Duodenal mucosa (tissue), 2 donors: ENCODE data around the gene DNAJC9.

Experiments
- H3K27ac ChIP-seq: one replicate; pipeline ENCODE4 v1.7.0; 2013; ENCODE audit warnings: low read depth, low read length
- H3K27me3 ChIP-seq, 2 donors: one replicate each; pipeline ENCODE4 v1.7.0; 2013; ENCODE audit warnings: low read length in 2 of 2, control low read depth in 1 of 2; ENCODE audit not compliant: insufficient read depth in 2 of 2, control insufficient read depth in 1 of 2
- H3K36me3 ChIP-seq, 2 donors: one replicate each; pipeline ENCODE4 v1.7.0; 2013; ENCODE audit warnings: low read length in 2 of 2, control low read depth in 1 of 2; ENCODE audit not compliant: insufficient read depth in 2 of 2, control insufficient read depth in 1 of 2
- H3K4me1 ChIP-seq, 2 donors: one replicate each; pipeline ENCODE4 v1.7.0; 2013; ENCODE audit warnings: low read length in 2 of 2, control low read depth in 1 of 2; ENCODE audit not compliant: insufficient read depth in 2 of 2, control insufficient read depth in 1 of 2
- H3K4me3 ChIP-seq, 2 donors: one replicate each; pipeline ENCODE4 v1.7.0; 2013; ENCODE audit warnings: low read length in 2 of 2, low read depth in 1 of 2
- H3K9ac ChIP-seq, 2 donors: one replicate each; pipeline ENCODE4 v1.7.0; 2013; ENCODE audit warnings: low read length in 2 of 2, low read depth in 1 of 2
- H3K9me3 ChIP-seq, 2 donors: one replicate each; pipeline ENCODE4 v1.7.0; 2013; ENCODE audit warnings: low read length in 2 of 2, control low read depth in 1 of 2; ENCODE audit not compliant: control insufficient read depth in 1 of 2

The DNAJC9 gene

DNA sequence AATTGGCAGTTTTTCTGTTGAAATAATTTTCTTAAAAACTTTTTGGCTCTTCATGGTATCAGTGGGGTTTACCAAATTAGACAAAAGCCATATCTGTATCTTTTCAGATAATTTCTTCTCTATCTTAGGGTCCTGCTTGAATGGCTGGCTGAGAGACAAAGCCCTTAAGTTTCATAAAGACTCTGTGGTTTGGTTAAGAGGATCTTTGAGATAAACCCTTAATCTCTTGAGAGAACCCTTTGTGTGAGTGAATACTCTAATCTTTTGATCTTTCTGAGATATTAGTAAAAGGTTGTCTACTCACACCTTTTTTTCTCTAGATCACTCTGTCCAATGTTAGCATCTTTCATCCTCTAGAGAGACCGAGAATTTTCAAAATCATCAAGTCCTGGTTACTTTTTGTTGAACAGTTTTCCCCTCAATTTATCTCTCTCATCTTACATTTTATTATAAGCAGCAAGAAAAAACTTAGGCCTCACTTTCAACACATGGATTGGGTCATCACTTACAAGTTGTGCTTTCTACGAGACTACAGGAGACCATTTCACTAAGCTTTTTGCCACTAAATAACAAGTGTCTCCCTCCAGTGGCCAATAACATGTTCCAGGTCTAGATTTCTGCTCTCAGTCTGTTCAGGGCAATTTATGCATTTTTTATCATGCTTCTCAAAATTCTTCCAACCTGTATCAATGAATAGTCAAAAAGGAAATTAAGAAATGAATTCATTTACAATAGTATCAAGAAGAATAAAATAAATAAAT lies 28.4 kb downstream of the DNAJC9 start:
- peaks cover 18 to 22% of the 10 kb centered on the region in 2 donors for H3K36me3 ChIP-seq
- no peak overlapping the region for H3K9ac ChIP-seq
- H3K27ac ChIP-seq = no peak overlapping the region
- H3K9me3 ChIP-seq = no peaks in the 10 kb centered on the region
- no peak overlapping the region for H3K4me3 ChIP-seq
- no peaks in the 10 kb centered on the region for H3K27me3 ChIP-seq
- H3K4me1 ChIP-seq = no peaks in the 10 kb centered on the region

DNA sequence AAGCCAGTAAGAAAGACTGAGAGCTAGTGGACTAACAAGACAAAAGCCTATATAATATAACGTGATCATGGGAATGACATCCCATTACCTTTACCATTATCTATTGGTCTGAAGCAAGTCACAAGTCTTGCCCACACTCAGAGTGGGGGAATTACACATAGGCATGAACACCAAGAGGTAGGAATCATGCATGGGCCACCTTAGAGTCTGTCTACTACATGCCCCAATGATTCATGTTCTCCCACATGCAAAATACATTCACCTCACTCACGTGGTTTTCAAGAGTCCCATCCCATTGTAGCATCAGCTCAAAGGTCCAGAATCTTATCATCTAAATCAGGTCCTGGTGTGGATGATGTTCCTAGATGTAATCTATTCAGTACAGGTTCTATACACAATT lies 29.4 kb downstream of the DNAJC9 start:
- H3K27me3 ChIP-seq = no peaks in the 10 kb centered on the region
- H3K4me1 ChIP-seq = no peaks in the 10 kb centered on the region
- no peak overlapping the region for H3K9ac ChIP-seq
- H3K9me3 ChIP-seq = no peaks in the 10 kb centered on the region
- H3K27ac ChIP-seq = no peak overlapping the region
- H3K36me3 ChIP-seq = peaks cover 18 to 22% of the 10 kb centered on the region in 2 donors
- no peak overlapping the region for H3K4me3 ChIP-seq

DNA sequence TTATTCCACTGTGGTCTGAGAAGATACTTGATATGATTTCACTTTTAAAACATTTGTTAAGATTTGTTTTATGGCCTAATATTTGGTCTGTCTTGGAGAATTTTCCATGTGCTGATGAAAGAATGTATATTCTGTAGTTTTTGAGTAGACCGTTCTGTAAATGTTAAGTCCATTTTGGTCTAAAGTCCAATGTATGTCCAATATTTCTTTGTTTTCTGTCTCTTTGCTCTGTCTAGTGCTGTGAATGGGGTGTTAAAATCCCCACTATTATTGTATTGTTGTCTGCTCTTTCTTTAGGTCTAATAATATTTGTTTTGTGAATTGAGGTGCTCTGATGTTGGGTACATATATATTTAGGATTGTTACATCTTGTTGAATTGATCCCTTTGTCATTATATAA lies 31.3 kb downstream of the DNAJC9 start:
- Histone ChIP-seq H3K4me3 (no peak overlapping the region), H3K27me3 (no peaks in the 10 kb centered on the region), H3K27ac (no peak overlapping the region), H3K36me3 (peaks cover 18 to 23% of the 10 kb centered on the region in 2 donors), H3K9me3 (no peaks in the 10 kb centered on the region), H3K4me1 (no peaks in the 10 kb centered on the region), H3K9ac (no peak overlapping the region)

DNA sequence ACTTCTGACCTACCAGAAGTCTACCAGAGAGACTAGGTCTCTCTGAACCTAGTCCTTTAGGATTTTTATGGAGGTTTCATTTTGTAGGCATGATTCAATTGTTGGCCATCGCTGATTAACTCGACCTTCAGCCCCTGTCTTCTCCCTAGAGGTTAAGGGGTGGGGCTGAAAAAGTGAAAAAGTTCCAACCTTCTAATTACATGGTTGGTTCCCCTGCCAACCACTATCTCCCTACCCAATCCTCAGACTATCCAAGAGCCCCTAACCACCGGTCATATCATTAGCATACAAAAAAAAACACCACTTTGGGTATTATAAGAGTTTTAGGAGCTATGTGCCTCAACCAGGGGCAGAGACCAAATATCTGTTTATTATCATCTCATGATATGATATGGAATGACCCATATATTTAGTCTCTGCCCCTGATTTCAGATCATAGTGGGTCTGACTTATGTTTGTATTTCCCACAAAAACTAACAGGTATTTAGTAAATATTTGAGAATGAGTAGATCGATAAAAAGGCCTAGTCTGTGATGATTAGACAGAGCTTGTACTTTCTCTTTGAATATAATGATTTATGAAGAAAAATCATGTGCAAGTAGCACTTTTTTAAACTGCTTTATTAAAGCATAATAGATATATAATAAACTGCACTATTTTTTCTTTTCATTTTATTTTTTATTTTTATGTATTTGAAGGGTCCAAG lies 35.8 kb downstream of the DNAJC9 start:
- Histone ChIP-seq H3K27me3 (no peaks in the 10 kb centered on the region), H3K9me3 (no peaks in the 10 kb centered on the region), H3K4me3 (no peak overlapping the region), H3K27ac (no peak overlapping the region), H3K36me3 (peaks cover 0 to 13% of the 10 kb centered on the region in 2 donors), H3K4me1 (no peaks in the 10 kb centered on the region), H3K9ac (no peak overlapping the region)

DNA sequence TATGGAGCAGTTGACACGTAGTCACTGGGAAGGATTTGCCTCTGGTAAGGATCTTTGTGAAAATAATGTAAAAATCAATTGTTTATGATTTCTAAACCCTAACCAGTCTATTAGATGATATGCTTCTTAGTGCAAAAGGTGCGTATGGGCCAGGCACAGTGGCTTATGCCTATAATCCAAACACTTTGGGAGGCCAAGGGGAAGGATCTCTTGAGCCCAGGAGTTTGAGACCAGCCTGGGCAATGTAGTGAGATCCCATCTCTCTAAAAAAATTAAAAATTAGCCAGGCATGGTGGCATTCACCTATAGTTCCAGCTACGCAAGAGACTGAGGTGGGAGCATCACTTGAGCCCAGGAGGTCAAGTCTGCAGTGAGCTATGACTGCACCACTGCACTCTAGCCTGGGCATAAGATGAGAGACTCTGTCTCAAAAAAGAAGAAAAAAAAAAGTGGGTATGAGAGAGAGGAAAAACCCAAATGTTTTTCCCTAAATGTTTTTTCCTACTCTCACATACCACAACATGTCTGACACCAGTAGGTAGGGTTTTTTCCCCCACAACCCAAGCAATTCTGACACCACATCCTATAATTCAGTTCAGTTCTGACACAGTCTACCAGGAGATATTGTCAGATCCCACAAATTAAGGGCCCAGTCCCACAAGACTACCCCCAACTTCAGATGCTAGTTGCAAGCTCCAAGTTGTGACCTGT lies 36.5 kb downstream of the DNAJC9 start:
- Histone ChIP-seq H3K4me1 (no peaks in the 10 kb centered on the region), H3K9ac (no peak overlapping the region), H3K36me3 (peaks cover 0 to 12% of the 10 kb centered on the region in 2 donors), H3K27me3 (no peaks in the 10 kb centered on the region), H3K9me3 (no peaks in the 10 kb centered on the region), H3K4me3 (no peak overlapping the region), H3K27ac (no peak overlapping the region)

DNA sequence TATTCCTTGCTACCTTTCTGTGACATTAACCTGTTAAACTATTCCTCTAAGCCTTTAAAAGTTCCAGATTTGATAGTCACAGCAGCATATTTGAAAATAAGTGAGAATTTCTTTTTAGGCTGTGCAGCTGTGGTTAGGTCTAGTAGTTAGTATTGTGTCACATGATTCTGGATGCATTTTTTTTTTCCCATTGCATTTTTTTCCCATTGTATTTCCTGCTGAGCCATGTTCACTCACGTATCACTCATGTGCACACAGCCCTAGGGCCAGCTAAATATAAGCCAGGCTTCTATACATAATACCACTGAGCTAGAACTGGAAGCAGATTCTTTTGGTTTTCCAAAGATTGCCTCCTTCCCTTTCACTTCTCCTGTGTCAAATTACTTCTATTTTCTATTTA lies 37.4 kb downstream of the DNAJC9 start:
- no peak overlapping the region for H3K27ac ChIP-seq
- H3K9me3 ChIP-seq = no peaks in the 10 kb centered on the region
- no peak overlapping the region for H3K9ac ChIP-seq
- no peak overlapping the region for H3K4me3 ChIP-seq
- no peaks in the 10 kb centered on the region for H3K4me1 ChIP-seq
- peaks cover 0 to 14% of the 10 kb centered on the region in 2 donors for H3K36me3 ChIP-seq
- H3K27me3 ChIP-seq = no peaks in the 10 kb centered on the region

DNA sequence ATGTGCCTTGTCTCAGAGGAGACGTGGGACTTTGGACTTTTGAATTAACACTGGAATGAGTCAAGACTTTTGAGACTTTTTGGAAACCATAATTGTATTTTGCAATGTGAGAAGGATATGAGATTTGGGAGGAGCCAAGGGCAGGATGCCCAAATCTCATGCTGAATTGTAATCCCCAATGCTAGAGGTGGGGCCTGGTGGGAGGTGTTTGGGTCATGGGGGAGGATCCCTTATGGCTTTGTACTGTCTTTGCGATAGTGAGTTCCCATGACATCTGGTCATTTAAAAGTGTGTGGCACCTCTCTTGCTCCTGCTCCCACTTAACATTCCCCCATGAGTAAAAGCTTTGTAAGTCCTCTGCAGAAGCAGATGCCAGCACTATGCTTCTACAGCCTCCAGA lies 39.2 kb downstream of the DNAJC9 start:
- Histone ChIP-seq H3K9me3 (no peaks in the 10 kb centered on the region), H3K9ac (no peak overlapping the region), H3K27me3 (no peaks in the 10 kb centered on the region), H3K36me3 (peaks cover 0 to 14% of the 10 kb centered on the region in 2 donors), H3K27ac (no peak overlapping the region), H3K4me3 (no peak overlapping the region), H3K4me1 (no peaks in the 10 kb centered on the region)

DNA sequence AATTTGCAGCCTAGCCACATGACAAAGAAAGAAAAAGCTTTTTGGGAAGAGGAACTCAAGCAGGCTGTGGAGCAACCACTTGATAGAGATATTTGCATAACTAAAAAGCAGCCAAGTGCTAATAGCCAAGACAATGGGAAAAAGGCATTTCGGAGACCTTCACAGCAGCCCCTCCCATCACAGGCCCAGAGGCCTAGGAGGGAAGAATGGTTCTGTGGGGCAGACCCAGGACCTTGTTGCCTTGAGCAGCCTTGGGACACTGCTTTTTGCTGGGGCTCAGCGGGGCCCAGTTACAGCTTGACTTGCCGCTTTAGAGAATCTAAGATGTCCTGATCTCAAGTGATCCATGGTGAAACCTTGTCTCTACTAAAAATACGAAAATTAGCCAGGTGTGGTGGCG lies 40.7 kb downstream of the DNAJC9 start:
- no peaks in the 10 kb centered on the region for H3K4me1 ChIP-seq
- H3K9me3 ChIP-seq = no peaks in the 10 kb centered on the region
- no peak overlapping the region for H3K27ac ChIP-seq
- no peak overlapping the region for H3K4me3 ChIP-seq
- H3K36me3 ChIP-seq = peaks cover 0 to 14% of the 10 kb centered on the region in 2 donors
- H3K27me3 ChIP-seq = no peaks in the 10 kb centered on the region
- H3K9ac ChIP-seq = no peak overlapping the region

DNA sequence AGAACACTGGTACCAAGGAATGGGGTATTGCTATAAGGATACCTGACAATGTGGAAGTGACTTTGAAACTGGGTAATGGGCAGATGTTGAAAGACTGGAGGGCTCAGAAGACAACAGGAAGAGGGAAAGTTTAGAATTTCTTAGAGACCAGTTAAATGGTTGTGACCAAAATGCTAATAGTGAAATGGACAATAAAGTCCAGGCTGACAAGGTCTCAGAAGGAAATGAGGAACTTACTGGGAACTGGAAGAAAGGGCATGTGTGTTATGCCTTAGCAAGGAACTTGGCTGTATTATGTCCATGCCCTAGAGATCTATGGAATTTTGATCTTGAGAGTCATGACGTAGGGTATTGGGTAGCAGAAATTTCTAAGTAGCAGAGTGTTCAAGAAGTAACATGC lies 41.2 kb downstream of the DNAJC9 start:
- no peak overlapping the region for H3K9ac ChIP-seq
- H3K4me3 ChIP-seq = no peak overlapping the region
- no peaks in the 10 kb centered on the region for H3K4me1 ChIP-seq
- no peak overlapping the region for H3K27ac ChIP-seq
- H3K9me3 ChIP-seq = no peaks in the 10 kb centered on the region
- peaks cover 0 to 17% of the 10 kb centered on the region in 2 donors for H3K36me3 ChIP-seq
- H3K27me3 ChIP-seq = no peaks in the 10 kb centered on the region

DNA sequence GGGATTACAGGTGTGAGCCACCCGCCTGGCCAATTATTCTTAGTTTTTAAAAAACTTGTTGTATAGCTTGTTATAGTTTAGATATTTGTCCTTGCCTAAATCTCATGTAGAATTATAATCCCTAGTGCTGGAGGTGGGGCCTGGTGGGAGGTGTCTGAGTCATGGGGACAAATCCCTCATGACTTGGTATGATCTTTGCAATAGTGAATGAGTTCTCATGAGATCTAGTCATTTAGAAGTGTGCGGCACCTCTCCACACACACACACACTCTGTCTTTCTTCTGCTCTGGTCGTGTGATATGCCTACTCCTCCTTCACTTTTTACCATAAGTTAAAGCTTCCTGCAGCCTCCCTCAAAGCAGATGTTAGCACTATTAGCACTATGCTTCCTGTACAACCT lies 42.0 kb downstream of the DNAJC9 start:
- Histone ChIP-seq H3K27me3 (no peaks in the 10 kb centered on the region), H3K27ac (no peak overlapping the region), H3K36me3 (peaks cover 0 to 13% of the 10 kb centered on the region in 2 donors), H3K4me1 (no peaks in the 10 kb centered on the region), H3K9ac (no peak overlapping the region), H3K9me3 (no peaks in the 10 kb centered on the region), H3K4me3 (no peak overlapping the region)
